Uterus (tissue), 4 donors: ENCODE measurements around the gene SGMS1. TPM values are rescaled to one million over a fixed set of nuclear protein-coding genes. Genes with fewer than 3 reads are reported as not detected.

Experiments used
- DNase-seq, 2 donors: peaks; one replicate each; pipeline ENCODE4 v3.0.0-alpha.2; 2019 to 2020
- H3K27ac ChIP-seq, 2 donors: fragments of 200-600 bp; sonication (generic); 1 replicate in 1 of 2; 2 replicates in 1 of 2; pipeline ENCODE4 v1.5.1; 2016 to 2018
- H3K27me3 ChIP-seq, 2 donors: fragments of 200-600 bp; sonication (generic); one replicate each; pipeline ENCODE4 v1.5.1; 2018 to 2019; ENCODE audit warnings: control low read depth in 1 of 2
- H3K36me3 ChIP-seq, 2 donors: fragments of 200-600 bp; sonication (generic); one replicate each; pipeline ENCODE4 v1.5.1; 2019; ENCODE audit warnings: control low read depth in 1 of 2
- H3K4me1 ChIP-seq, 2 donors: fragments of 200-600 bp; sonication (generic); one replicate each; pipeline ENCODE4 v1.5.1; 2018 to 2019; ENCODE audit warnings: control low read depth in 1 of 2
- H3K4me3 ChIP-seq, 2 donors: fragments of 200-600 bp; sonication (generic); 1 replicate in 1 of 2; 2 replicates in 1 of 2; pipeline ENCODE4 v1.5.1; 2018 to 2019; ENCODE audit warnings: mild to moderate bottlenecking in 1 of 2
- H3K9me3 ChIP-seq, 2 donors: fragments of 200-600 bp; sonication (generic); one replicate each; pipeline ENCODE4 v1.5.1; 2019; ENCODE audit warnings: control low read depth in 1 of 2
- POLR2A ChIP-seq, 2 donors: fragments of 450-650 bp; IDR thresholded peaks; one replicate each; pipeline ENCODE4 v1.6.1; 2016; ENCODE audit warnings: antibody characterized with exemption in 2 of 2, mild to moderate bottlenecking in 1 of 2, moderate library complexity in 1 of 2
- intact Hi-C: fragments of 100-400 bp; cut with DNase I; formaldehyde crosslinking; loops from one replicate; pipeline ENCODE4 v1.15.1; 2023; ENCODE audit warnings: low total_unique reads
- total RNA-seq, 4 donors: library from RNA; depleted of rRNA in 3 of 4; stranded (reverse); fragments of >200 nt in 3 of 4; gene quantifications; one replicate each; pipeline versions ENCODE4 v1.1.0 to v1.2.4, GENCODE V29; 2014 to 2023
- TF ChIP-seq, protein P1 (sequence below), 4 experiments: fragments of 200-600 bp in 2 of 4; fragments of 450-650 bp in 2 of 4; sonication (generic) in 2 of 4; IDR thresholded peaks; one replicate each; pipeline ENCODE4 v1.5.1; 2016 to 2019; ENCODE audit warnings: antibody characterized with exemption in 4 of 4, mild to moderate bottlenecking in 2 of 4, moderate library complexity in 1 of 4
- donor health status: DM: yes; HTN: yes; CAD: no.

The SGMS1 gene
- total RNA-seq, 4 donors from 2014 or later = 38.0 to 102 (median 57.7) TPM

DNA sequence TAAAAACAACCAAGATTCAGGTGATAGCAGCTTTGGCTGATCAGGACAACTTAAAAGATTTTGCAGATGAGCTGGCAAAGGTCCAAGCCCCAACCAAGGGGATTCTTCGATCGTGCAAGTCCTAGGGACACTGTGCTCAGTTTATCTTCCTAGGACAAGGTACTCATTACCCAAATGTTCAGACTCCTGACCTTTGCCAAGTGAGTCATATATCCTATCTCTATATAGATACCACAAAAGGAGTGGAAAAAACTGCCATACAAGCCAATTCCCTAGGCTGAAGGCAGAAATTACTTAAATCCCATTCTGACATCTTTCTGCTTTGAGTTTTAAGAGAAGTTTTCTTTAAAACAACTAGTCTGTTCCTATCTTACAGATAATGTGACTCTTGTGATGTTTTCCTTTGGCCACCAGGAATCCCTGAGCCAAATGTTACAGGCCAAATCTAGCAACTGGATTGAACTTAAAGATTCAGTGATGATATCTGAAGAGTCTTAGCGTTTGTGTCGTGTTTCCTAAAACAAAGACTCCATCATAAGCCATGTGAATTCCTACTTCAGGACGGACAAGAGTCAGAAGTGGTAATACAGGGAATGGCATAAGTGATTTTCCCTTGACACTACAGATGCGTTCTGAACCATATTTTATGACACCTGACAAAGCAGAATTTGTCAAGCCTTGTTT is 229.8 kb downstream of the SGMS1 start:
- Histone ChIP-seq H3K4me1 (no peaks in the 10 kb centered on the region), H3K4me3 (no peak overlapping the region), H3K36me3 (no peaks in the 10 kb centered on the region), H3K27ac (no peak overlapping the region), H3K27me3 (no peaks in the 10 kb centered on the region), H3K9me3 (no peaks in the 10 kb centered on the region)
- intact Hi-C loops = no loop called here
- DNase-seq = no peak
- TF ChIP-seq, protein P1, sequence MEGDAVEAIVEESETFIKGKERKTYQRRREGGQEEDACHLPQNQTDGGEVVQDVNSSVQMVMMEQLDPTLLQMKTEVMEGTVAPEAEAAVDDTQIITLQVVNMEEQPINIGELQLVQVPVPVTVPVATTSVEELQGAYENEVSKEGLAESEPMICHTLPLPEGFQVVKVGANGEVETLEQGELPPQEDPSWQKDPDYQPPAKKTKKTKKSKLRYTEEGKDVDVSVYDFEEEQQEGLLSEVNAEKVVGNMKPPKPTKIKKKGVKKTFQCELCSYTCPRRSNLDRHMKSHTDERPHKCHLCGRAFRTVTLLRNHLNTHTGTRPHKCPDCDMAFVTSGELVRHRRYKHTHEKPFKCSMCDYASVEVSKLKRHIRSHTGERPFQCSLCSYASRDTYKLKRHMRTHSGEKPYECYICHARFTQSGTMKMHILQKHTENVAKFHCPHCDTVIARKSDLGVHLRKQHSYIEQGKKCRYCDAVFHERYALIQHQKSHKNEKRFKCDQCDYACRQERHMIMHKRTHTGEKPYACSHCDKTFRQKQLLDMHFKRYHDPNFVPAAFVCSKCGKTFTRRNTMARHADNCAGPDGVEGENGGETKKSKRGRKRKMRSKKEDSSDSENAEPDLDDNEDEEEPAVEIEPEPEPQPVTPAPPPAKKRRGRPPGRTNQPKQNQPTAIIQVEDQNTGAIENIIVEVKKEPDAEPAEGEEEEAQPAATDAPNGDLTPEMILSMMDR (IDR thresholded peaks at IDR 0.05) = no peak
- no peak for TF ChIP-seq POLR2A (IDR thresholded peaks at IDR 0.05)

DNA sequence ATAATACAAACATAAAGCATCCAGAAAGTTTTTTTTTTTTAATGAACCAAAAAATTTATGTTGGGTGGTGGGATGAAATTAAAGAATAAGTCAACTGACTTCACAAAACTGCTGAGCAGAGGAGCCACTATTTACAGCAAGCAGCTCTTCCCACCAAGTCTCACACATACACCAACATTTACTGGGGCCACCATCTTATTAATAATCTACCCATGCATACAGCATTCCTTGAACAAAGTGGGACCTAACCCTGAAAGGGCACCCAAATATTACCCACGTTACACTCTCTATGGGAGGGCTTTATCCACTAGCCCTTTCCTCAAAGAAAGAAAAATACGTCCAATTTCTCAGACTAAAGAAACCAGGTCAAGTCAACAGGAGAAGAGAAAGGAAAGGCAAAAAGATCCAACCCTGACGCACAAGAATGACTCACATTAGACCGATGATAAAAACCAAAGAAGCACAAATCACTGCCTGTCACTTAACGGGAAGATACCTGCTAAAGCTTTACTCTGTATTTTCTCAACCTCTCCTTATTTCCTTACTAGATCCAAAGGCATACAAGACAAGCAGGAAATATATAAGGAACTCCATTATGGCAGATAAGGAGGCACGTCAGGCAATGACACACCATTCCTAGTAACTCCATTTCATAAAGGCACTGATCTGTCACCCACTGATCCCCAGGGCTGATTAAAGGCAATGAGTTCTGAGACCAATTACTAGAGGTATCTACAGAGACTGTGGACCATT is 230.6 kb downstream of the SGMS1 start:
- H3K4me1 ChIP-seq = no peaks in the 10 kb centered on the region
- no peak overlapping the region for H3K4me3 ChIP-seq
- H3K27me3 ChIP-seq = no peaks in the 10 kb centered on the region
- H3K9me3 ChIP-seq = no peaks in the 10 kb centered on the region
- DNase-seq = no peak
- no peaks in the 10 kb centered on the region for H3K36me3 ChIP-seq
- no peak for TF ChIP-seq POLR2A (IDR thresholded peaks at IDR 0.05)
- TF ChIP-seq, protein P1 (IDR thresholded peaks at IDR 0.05) = no peak
- intact Hi-C loops = no loop called here
- H3K27ac ChIP-seq = no peak overlapping the region

DNA sequence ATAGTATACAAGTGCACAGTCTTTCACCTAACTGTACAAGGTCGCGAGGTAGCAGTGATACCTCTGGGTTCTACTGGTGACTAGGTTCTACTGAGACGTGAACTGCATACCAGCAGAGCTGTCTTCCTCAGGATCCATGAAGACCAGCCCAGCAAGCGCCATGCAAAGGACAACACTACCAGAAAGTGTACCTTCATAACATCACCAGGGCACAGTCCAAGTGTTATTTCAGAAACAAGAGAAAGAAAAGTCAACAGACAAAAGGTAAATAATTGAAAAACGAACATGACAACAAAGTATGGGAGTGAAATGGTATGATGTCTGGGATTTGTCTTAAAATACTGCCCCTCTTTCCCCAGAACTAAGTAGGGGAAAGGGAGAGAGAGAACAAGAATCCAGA is 231.3 kb downstream of the SGMS1 start:
- TF ChIP-seq POLR2A (IDR thresholded peaks at IDR 0.05) = no peak
- TF ChIP-seq, protein P1 (IDR thresholded peaks at IDR 0.05) = no peak
- intact Hi-C loops = no loop called here
- H3K36me3 ChIP-seq = no peaks in the 10 kb centered on the region
- no peak for DNase-seq
- H3K9me3 ChIP-seq = no peaks in the 10 kb centered on the region
- no peak overlapping the region for H3K4me3 ChIP-seq
- no peaks in the 10 kb centered on the region for H3K27me3 ChIP-seq
- no peak overlapping the region for H3K27ac ChIP-seq
- no peaks in the 10 kb centered on the region for H3K4me1 ChIP-seq

DNA sequence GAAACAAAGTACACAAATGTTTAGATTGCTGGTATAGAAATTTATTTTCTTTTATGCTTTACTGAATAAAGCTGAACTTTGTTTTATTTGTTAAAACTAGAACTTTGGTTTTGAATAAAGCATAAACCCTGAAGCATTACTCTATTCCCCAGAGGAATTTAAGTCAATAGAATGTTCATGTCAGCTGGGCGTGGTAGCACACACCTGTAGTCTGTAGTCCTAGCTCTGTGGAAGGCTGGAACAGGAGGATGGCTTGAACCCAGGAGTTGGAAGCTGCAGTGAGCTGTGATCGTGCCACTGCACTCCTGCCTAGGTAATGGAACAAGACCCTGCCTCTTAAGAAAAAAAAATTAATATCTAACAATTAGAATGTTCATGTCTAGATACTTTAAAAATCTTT is 233.5 kb downstream of the SGMS1 start:
- Histone ChIP-seq H3K9me3 (no peaks in the 10 kb centered on the region), H3K4me3 (no peak overlapping the region), H3K4me1 (no peaks in the 10 kb centered on the region), H3K36me3 (no peaks in the 10 kb centered on the region), H3K27ac (no peak overlapping the region), H3K27me3 (no peaks in the 10 kb centered on the region)
- intact Hi-C loops = no loop called here
- TF ChIP-seq, protein P1 (IDR thresholded peaks at IDR 0.05) = no peak
- no peak for TF ChIP-seq POLR2A (IDR thresholded peaks at IDR 0.05)
- no peak for DNase-seq

DNA sequence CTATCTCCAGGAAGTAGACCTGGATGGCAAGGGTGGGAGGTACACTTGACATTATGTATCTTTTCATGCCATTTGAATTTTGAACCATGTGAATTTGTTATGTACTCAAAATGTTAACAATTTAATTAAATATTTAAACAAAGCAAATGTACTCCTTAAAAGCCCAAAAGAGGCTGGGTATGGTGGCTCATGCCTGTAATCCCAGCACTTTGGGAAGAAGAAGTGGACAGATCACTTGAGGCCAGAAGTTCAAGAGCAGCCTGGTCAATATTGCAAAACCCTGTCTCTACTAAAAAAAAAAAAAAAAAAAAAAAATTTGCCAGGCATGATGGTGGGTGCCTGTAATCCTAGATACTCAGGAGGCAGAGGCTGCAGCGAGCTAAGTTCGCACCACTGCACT is 235.6 kb downstream of the SGMS1 start:
- no peak overlapping the region for H3K4me3 ChIP-seq
- intact Hi-C loops = no loop called here
- H3K9me3 ChIP-seq = no peaks in the 10 kb centered on the region
- no peaks in the 10 kb centered on the region for H3K27me3 ChIP-seq
- peaks cover 0 to under 1% of the 10 kb centered on the region in 2 donors for H3K4me1 ChIP-seq
- TF ChIP-seq, protein P1 (IDR thresholded peaks at IDR 0.05) = no peak
- no peak for TF ChIP-seq POLR2A (IDR thresholded peaks at IDR 0.05)
- H3K36me3 ChIP-seq = no peaks in the 10 kb centered on the region
- no peak overlapping the region for H3K27ac ChIP-seq
- DNase-seq = no peak
